ENCODE data around the gene HSPB2. TPM values are rescaled to one million over a fixed set of nuclear protein-coding genes. Genes with fewer than 3 reads are reported as not detected.
A peak's percentile ranks its signal among the peaks of the same experiment; 100 is the strongest.

Gene HSPB2
- total RNA-seq, 1 donor from 2014 or later: 43.7 TPM

- DNase-seq (ENCODE audit: missing footprints): no peak
- intact Hi-C loops (cut with DNase I): no loop called here
- peak; percentile 42 for ATAC-seq
Measured at GRCh38 chr11:111957663-111958444, 45.3 kb downstream of the HSPB2 start.

- intact Hi-C loops (cut with DNase I): no loop called here
- ATAC-seq (no peak), DNase-seq (ENCODE audit: missing footprints) (no peak)
Measured at GRCh38 chr11:111960916-111961315, 48.4 kb downstream of the HSPB2 start.

GRCh38 chr11:111961389-111962300, 49.1 kb downstream of the HSPB2 start:
- intact Hi-C loops (cut with DNase I): no loop called here
- ATAC-seq (no peak), DNase-seq (ENCODE audit: missing footprints) (no peak)

Other genes with a start within 250 kb of the HSPB2 start
- gene PPP2R1B, start 146.3 kb upstream of the HSPB2 start, total RNA-seq: 7.8 TPM
- 14.5 TPM for gene ALG9, start 41.2 kb upstream of the HSPB2 start, total RNA-seq
- 1.2 TPM for gene FDXACB1, start 33.6 kb upstream of the HSPB2 start, total RNA-seq
- 27.2 TPM for gene CFAP68, start 33.2 kb upstream of the HSPB2 start, total RNA-seq
- 7,453 TPM for gene CRYAB, start 964 bp upstream of the HSPB2 start, total RNA-seq
- 1.9 TPM for gene C11orf52, start 6.2 kb downstream of the HSPB2 start, total RNA-seq
- 20.7 TPM for gene DIXDC1, start 24.6 kb downstream of the HSPB2 start, total RNA-seq
- 157 TPM for gene DLAT, start 112.7 kb downstream of the HSPB2 start, total RNA-seq
- gene PIH1D2, start 161.3 kb downstream of the HSPB2 start, total RNA-seq: 1.2 TPM
- 8.1 TPM for gene NKAPD1, start 161.6 kb downstream of the HSPB2 start, total RNA-seq
- gene TIMM8B, start 174.0 kb downstream of the HSPB2 start, total RNA-seq: 176 TPM
- gene SDHD, start 174.1 kb downstream of the HSPB2 start, total RNA-seq: 281 TPM

Data from Right ventricle myocardium inferior (tissue), 1 donor.